ENCODE results near the gene ZBTB45.
"Not testable (repeated sequence)": the region's sequence is repeated elsewhere in the genome, so short reads cannot be mapped to it uniquely, and the experiment has no call there.

The ZBTB45 gene

GRCh38 chr19:58473775-58474174 lies 45.8 kb downstream of the ZBTB45 start:
- intact Hi-C loops (cut with micrococcal nuclease): no loop called here
- peaks cover 33% of the 10 kb centered on the region for H3K4me1 Mint-ChIP-seq (ENCODE audit: low read depth)
- peaks cover 70% of the 10 kb centered on the region for H3K36me3 Mint-ChIP-seq (ENCODE audit: low read depth)
- H3K4me3 Mint-ChIP-seq: no peak overlapping the region
- H3K27ac Mint-ChIP-seq: no peak overlapping the region
- no peaks in the 10 kb centered on the region for H3K27me3 Mint-ChIP-seq
- no peaks in the 10 kb centered on the region for H3K9me3 Mint-ChIP-seq

- H3K27ac Mint-ChIP-seq: no peak overlapping the region
- peaks cover 58% of the 10 kb centered on the region for H3K36me3 Mint-ChIP-seq (ENCODE audit: low read depth)
- H3K4me1 Mint-ChIP-seq (ENCODE audit: low read depth): peaks cover 39% of the 10 kb centered on the region
- H3K9me3 Mint-ChIP-seq: no peaks in the 10 kb centered on the region
- H3K27me3 Mint-ChIP-seq: no peaks in the 10 kb centered on the region
- no peak overlapping the region for H3K4me3 Mint-ChIP-seq
- intact Hi-C loops (cut with micrococcal nuclease): no loop called here
Measured at GRCh38 chr19:58471736-58472135, 47.9 kb downstream of the ZBTB45 start.

- H3K9me3 Mint-ChIP-seq; H3K27ac Mint-ChIP-seq; H3K4me3 Mint-ChIP-seq; H3K27me3 Mint-ChIP-seq; intact Hi-C loops (cut with micrococcal nuclease): not testable (repeated sequence)
- Mint-ChIP-seq H3K36me3 (ENCODE audit: low read depth) (peaks cover 57% of the 10 kb centered on the region), H3K4me1 (ENCODE audit: low read depth) (peaks cover 41% of the 10 kb centered on the region)
Measured at GRCh38 chr19:58470837-58471543, 48.6 kb downstream of the ZBTB45 start.

- no peaks in the 10 kb centered on the region for H3K9me3 Mint-ChIP-seq
- H3K27ac Mint-ChIP-seq: no peak overlapping the region
- no peak overlapping the region for H3K4me3 Mint-ChIP-seq
- peaks cover 29% of the 10 kb centered on the region for H3K4me1 Mint-ChIP-seq (ENCODE audit: low read depth)
- intact Hi-C loops (cut with micrococcal nuclease): no loop called here
- H3K27me3 Mint-ChIP-seq: no peaks in the 10 kb centered on the region
- peaks cover 52% of the 10 kb centered on the region for H3K36me3 Mint-ChIP-seq (ENCODE audit: low read depth)
Measured at GRCh38 chr19:58469241-58470013, 50.2 kb downstream of the ZBTB45 start.

- Mint-ChIP-seq H3K27ac (no peak overlapping the region), H3K4me3 (peak overlapping the region; percentile 76), H3K4me1 (ENCODE audit: low read depth) (peaks cover 26% of the 10 kb centered on the region), H3K9me3 (no peaks in the 10 kb centered on the region), H3K27me3 (no peaks in the 10 kb centered on the region), H3K36me3 (ENCODE audit: low read depth) (peaks cover 44% of the 10 kb centered on the region)
- intact Hi-C loops (cut with micrococcal nuclease): no loop called here
Measured at GRCh38 chr19:58468216-58468839, 51.3 kb downstream of the ZBTB45 start.

- Mint-ChIP-seq H3K36me3 (ENCODE audit: low read depth) (peaks cover 30% of the 10 kb centered on the region), H3K4me1 (ENCODE audit: low read depth) (peaks cover 26% of the 10 kb centered on the region), H3K27me3 (no peaks in the 10 kb centered on the region), H3K4me3 (peak within 1 kb of the TSS; percentile 76), H3K9me3 (no peaks in the 10 kb centered on the region), H3K27ac (peak within 1 kb of the TSS; percentile 76)
- intact Hi-C loops (cut with micrococcal nuclease): loop anchor here (1.0 to 2.0 kb wide), 4 partner anchors 9 to 59 kb away; partner anchors contain the start of genes ZNF324B, ZNF446 and ZNF584
Measured at GRCh38 chr19:58466760-58467589, 52.6 kb downstream of the ZBTB45 start, which contains the start of gene ZNF324. Gene ZNF324, plus strand, starts transcription at chr19:58467080. Its CDS starts 2,106 bp downstream, at chr19:58469186.

GRCh38 chr19:58466089-58466759 lies 53.4 kb downstream of the ZBTB45 start:
- peak overlapping the region; percentile 76 for H3K4me3 Mint-ChIP-seq
- H3K27me3 Mint-ChIP-seq: no peaks in the 10 kb centered on the region
- H3K36me3 Mint-ChIP-seq (ENCODE audit: low read depth): peaks cover 23% of the 10 kb centered on the region
- peaks cover 26% of the 10 kb centered on the region for H3K4me1 Mint-ChIP-seq (ENCODE audit: low read depth)
- peak overlapping the region; percentile 76 for H3K27ac Mint-ChIP-seq
- no peaks in the 10 kb centered on the region for H3K9me3 Mint-ChIP-seq
- intact Hi-C loops (cut with micrococcal nuclease): loop anchor here (1.0 to 2.0 kb wide), 3 partner anchors 15 to 58 kb away; partner anchors contain the start of genes ZNF324B and ZNF584

All from dendritic cell treated with granulocyte-macrophage colony-stimulating factor and Interleukin-4, amounts not matched to agents 40 ng/mL and 50 ng/mL, for 4 days (primary cell).